Gastrocnemius medialis (tissue), 4 donors: ENCODE measurements around the gene CCDC27.

Experiments
- CTCF ChIP-seq, 5 experiments: fragments of 450-650 bp in 3 of 5; fragments of 200-600 bp in 2 of 5; sonication (generic) in 2 of 5; IDR thresholded peaks in 4 of 5; conservative IDR thresholded peaks in 1 of 5; 1 replicate in 4 of 5; 2 replicates in 1 of 5; pipeline ENCODE4 v1.5.1; 2016 to 2019; ENCODE audit warnings: antibody characterized with exemption in 5 of 5, mild to moderate bottlenecking in 3 of 5, moderate library complexity in 3 of 5
- POLR2A ChIP-seq, 2 donors: fragments of 450-650 bp; IDR thresholded peaks; one replicate each; pipeline ENCODE4 v1.6.1; 2017; ENCODE audit warnings: antibody characterized with exemption in 2 of 2, mild to moderate bottlenecking in 2 of 2, moderate library complexity in 2 of 2

- TF ChIP-seq CTCF (IDR thresholded peaks at IDR 0.05 in 4 of 5, conservative IDR thresholded peaks at IDR 0.05 in 1 of 5), result no peak
- TF ChIP-seq POLR2A (IDR thresholded peaks at IDR 0.05), result no peak
Measured at GRCh38 chr1:3717715-3718601, 34.3 kb upstream of the CCDC27 start.
